ENCODE results near the gene MT1X. TPM values are rescaled to one million over a fixed set of nuclear protein-coding genes. Genes with fewer than 3 reads are reported as not detected.
"Not testable (repeated sequence)": the region's sequence is repeated elsewhere in the genome, so short reads cannot be mapped to it uniquely, and the experiment has no call there.

MT1X gene
- total and polyA plus RNA-seq, 2 experiments from 2014 or later, result 113 to 126 TPM

DNA sequence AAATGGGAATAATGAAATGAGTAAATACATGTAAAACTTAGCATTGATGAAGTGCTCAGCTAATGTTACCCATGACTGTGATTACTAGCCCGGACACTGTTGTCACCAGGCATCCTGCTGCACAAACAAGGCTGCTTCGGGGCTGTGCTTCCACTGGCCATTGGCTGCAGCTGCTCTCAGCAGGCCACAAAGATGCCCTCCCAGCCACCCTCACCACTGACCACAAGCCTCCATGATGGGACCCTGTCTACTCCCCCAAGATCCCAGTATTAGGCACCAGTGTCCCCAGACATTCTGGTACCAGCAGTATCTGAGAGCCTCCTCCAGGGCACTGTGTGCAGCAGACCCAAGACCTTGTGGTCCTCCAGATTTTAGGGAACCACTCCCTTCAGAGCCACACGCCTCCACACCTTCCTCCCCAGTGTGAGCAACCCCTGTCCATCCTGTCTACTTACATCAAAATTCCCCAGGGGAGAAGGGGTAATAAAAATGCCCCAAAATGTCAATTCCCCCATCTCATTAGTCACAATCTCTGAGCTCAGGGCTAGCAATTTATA is 28.0 kb downstream of the MT1X start:
- no peaks in the 10 kb centered on the region for H4K20me1 ChIP-seq (ENCODE audit: insufficient read depth)
- no peaks in the 10 kb centered on the region for H3K4me1 ChIP-seq (ENCODE audit: insufficient read depth)
- 91 to 95% methylated on average over 3 of the region's 3 CpGs for WGBS, 2 experiments (ENCODE audit: low coverage in 1 of 2, low lambda C conversion rate in 2 of 2, missing lambda C conversion rate in 2 of 2)
- H2AFZ ChIP-seq, result no peak overlapping the region
- H3K36me3 ChIP-seq (ENCODE audit: low read depth), result no peaks in the 10 kb centered on the region
- H3F3A ChIP-seq (ENCODE audit: insufficient read depth), result no peaks in the 10 kb centered on the region
- no peak overlapping the region for H3K4me2 ChIP-seq (ENCODE audit: unreplicated experiment)
- no peak overlapping the region for H3K27ac ChIP-seq
- in situ Hi-C loops (cut with MboI), result no loop called here
- H3K27me3 ChIP-seq (replicated peaks; ENCODE audit: insufficient read depth), result no peaks in the 10 kb centered on the region
- TF ChIP-seq EZH2phosphoT487 (IDR thresholded peaks at IDR 0.05; ENCODE audit: insufficient read depth, low read depth) (no peak), EZH2 (IDR thresholded peaks at IDR 0.05; ENCODE audit: insufficient read depth, poor library complexity, severe bottlenecking) (no peak)
- no peaks in the 10 kb centered on the region for H3K9me3 ChIP-seq (ENCODE audit: low read depth)
- H3K79me2 ChIP-seq (ENCODE audit: insufficient read depth), result no peaks in the 10 kb centered on the region
- no peak overlapping the region for H3K9ac ChIP-seq
- no peak for DNase-seq
- no peak overlapping the region for H3K4me3 ChIP-seq
- H3K9me2 ChIP-seq (ENCODE audit: insufficient read depth), result no peaks in the 10 kb centered on the region

DNA sequence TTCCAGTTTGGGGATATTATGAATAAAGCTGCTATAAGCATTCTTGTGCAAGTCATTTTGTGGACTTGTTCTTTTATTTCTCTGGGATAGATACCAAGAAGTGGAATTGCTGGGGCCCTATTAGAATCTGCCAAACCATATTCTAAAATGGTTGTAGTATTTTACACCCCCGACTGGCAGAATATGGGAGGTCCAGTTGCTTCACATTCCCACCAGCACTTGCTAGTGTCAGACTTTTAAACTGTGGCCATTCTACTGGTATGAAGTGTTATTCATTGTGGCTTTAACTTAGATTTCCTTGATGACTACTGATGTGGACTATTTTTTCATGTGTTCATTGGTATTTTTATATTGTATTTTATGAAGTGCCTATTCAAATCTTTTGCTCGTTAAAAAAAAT is 29.6 kb downstream of the MT1X start:
- Histone ChIP-seq H3F3A (ENCODE audit: insufficient read depth) (no peaks in the 10 kb centered on the region), H3K9me3 (ENCODE audit: low read depth) (no peaks in the 10 kb centered on the region), H3K4me3 (no peak overlapping the region), H3K79me2 (ENCODE audit: insufficient read depth) (no peaks in the 10 kb centered on the region), H3K4me1 (ENCODE audit: insufficient read depth) (no peaks in the 10 kb centered on the region), H3K9me2 (ENCODE audit: insufficient read depth) (no peaks in the 10 kb centered on the region), H3K36me3 (ENCODE audit: low read depth) (no peaks in the 10 kb centered on the region), H4K20me1 (ENCODE audit: insufficient read depth) (no peaks in the 10 kb centered on the region), H3K9ac (no peak overlapping the region), H3K27me3 (replicated peaks; ENCODE audit: insufficient read depth) (no peaks in the 10 kb centered on the region), H2AFZ (no peak overlapping the region), H3K27ac (no peak overlapping the region), H3K4me2 (ENCODE audit: unreplicated experiment) (no peak overlapping the region)
- DNase-seq, result peak; percentile 31
- WGBS, 2 experiments (ENCODE audit: low coverage in 1 of 2, low lambda C conversion rate in 2 of 2, missing lambda C conversion rate in 2 of 2), result 88 to 92% methylated on average over 2 of the region's 2 CpGs
- in situ Hi-C loops (cut with MboI), result no loop called here
- TF ChIP-seq EZH2phosphoT487 (IDR thresholded peaks at IDR 0.05; ENCODE audit: insufficient read depth, low read depth) (no peak), EZH2 (IDR thresholded peaks at IDR 0.05; ENCODE audit: insufficient read depth, poor library complexity, severe bottlenecking) (no peak)

DNA sequence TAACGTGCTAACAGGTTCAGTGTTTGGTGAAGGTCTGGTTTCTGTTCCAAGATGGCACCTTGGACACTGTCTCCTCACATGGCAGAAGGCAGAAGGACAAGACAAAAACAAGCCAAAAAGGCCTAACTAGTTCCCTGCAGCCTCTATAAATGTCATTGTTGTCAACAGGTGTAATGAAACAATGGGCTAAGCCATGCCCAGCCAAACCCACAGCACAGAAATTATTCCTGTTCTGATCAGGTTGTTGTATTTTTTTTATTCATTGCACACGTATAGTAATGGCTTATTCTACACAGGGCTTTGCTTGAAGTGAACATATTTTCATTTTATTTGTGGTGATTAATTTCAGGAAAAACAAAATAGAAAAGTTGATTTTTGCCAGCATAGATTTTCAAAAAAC is 31.5 kb downstream of the MT1X start:
- H4K20me1 ChIP-seq (ENCODE audit: insufficient read depth), result no peaks in the 10 kb centered on the region
- TF ChIP-seq EZH2phosphoT487 (IDR thresholded peaks at IDR 0.05; ENCODE audit: insufficient read depth, low read depth) (no peak), EZH2 (IDR thresholded peaks at IDR 0.05; ENCODE audit: insufficient read depth, poor library complexity, severe bottlenecking) (no peak)
- no peaks in the 10 kb centered on the region for H3K36me3 ChIP-seq (ENCODE audit: low read depth)
- H3K4me2 ChIP-seq (ENCODE audit: unreplicated experiment), result no peak overlapping the region
- 77 to 85% methylated on average over 2 of the region's 2 CpGs for WGBS, 2 experiments (ENCODE audit: low coverage in 1 of 2, low lambda C conversion rate in 2 of 2, missing lambda C conversion rate in 2 of 2)
- no peak for DNase-seq
- no peak overlapping the region for H3K9ac ChIP-seq
- H3K9me2 ChIP-seq (ENCODE audit: insufficient read depth), result no peaks in the 10 kb centered on the region
- in situ Hi-C loops (cut with MboI), result no loop called here
- H3K27me3 ChIP-seq (replicated peaks; ENCODE audit: insufficient read depth), result no peaks in the 10 kb centered on the region
- no peak overlapping the region for H3K27ac ChIP-seq
- H3K4me3 ChIP-seq, result no peak overlapping the region
- H3K79me2 ChIP-seq (ENCODE audit: insufficient read depth), result no peaks in the 10 kb centered on the region
- H2AFZ ChIP-seq, result no peak overlapping the region
- no peaks in the 10 kb centered on the region for H3K9me3 ChIP-seq (ENCODE audit: low read depth)
- no peaks in the 10 kb centered on the region for H3K4me1 ChIP-seq (ENCODE audit: insufficient read depth)
- no peaks in the 10 kb centered on the region for H3F3A ChIP-seq (ENCODE audit: insufficient read depth)

DNA sequence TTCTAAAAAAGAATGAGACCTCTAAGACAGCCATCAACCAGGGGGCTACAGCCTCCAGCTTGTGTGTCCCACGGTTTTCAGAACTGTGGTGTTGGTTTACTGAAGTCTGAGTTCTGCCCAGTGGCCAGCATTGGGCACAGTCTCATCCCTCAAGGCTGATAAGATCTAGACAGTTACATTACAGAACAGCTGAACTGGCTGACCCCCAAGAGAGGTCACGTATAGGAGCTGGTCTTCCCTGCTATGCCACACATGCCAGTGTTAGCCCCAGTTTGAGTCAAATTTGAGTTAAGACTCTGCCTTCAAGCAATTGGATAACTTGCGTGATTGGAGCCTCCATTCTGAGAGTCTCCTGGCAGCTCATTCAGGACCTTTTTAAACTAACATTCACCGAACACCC is 32.9 kb downstream of the MT1X start:
- in situ Hi-C loops (cut with MboI), result no loop called here
- TF ChIP-seq EZH2 (IDR thresholded peaks at IDR 0.05; ENCODE audit: insufficient read depth, poor library complexity, severe bottlenecking) (no peak), EZH2phosphoT487 (IDR thresholded peaks at IDR 0.05; ENCODE audit: insufficient read depth, low read depth) (no peak)
- H3K27me3 ChIP-seq (replicated peaks; ENCODE audit: insufficient read depth), result no peaks in the 10 kb centered on the region; the same call in 1 of the 2 replicates
- H3K36me3 ChIP-seq (ENCODE audit: low read depth), result no peaks in the 10 kb centered on the region
- no peak overlapping the region for H3K9ac ChIP-seq
- H3K4me1 ChIP-seq (ENCODE audit: insufficient read depth), result no peaks in the 10 kb centered on the region
- no peak for DNase-seq
- H4K20me1 ChIP-seq (ENCODE audit: insufficient read depth), result no peaks in the 10 kb centered on the region
- H3K79me2 ChIP-seq (ENCODE audit: insufficient read depth), result no peaks in the 10 kb centered on the region
- no peaks in the 10 kb centered on the region for H3K9me2 ChIP-seq (ENCODE audit: insufficient read depth)
- no peak overlapping the region for H3K4me2 ChIP-seq (ENCODE audit: unreplicated experiment)
- H3K4me3 ChIP-seq, result no peak overlapping the region
- 77 to 81% methylated on average over 4 of the region's 4 CpGs for WGBS, 2 experiments (ENCODE audit: low coverage in 1 of 2, low lambda C conversion rate in 2 of 2, missing lambda C conversion rate in 2 of 2)
- H3F3A ChIP-seq (ENCODE audit: insufficient read depth), result no peaks in the 10 kb centered on the region
- no peak overlapping the region for H3K27ac ChIP-seq
- H2AFZ ChIP-seq, result no peak overlapping the region
- no peaks in the 10 kb centered on the region for H3K9me3 ChIP-seq (ENCODE audit: low read depth)

DNA sequence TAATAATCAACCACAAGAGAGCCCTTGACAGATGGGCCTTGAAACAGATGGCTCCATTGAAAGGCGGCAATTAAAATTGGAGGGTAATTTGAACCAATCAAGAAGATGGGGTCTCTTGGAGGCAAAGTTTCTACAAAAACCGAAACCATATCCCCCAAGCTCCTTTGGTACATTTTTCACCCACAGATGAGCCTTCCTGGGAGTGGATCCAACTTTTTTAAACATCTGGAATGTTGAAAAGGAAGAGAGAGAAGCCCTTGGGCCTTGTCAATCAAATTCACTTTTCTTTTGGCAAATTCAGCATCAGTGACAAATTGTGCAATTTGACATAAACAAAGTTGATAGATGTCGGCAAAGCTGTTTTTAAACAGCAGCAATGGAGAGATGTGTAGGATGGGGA is 34.5 kb downstream of the MT1X start:
- H3K9ac ChIP-seq, result no peak overlapping the region
- H3K4me1 ChIP-seq (ENCODE audit: insufficient read depth), result no peaks in the 10 kb centered on the region
- no peaks in the 10 kb centered on the region for H3K36me3 ChIP-seq (ENCODE audit: low read depth)
- no peaks in the 10 kb centered on the region for H3K79me2 ChIP-seq (ENCODE audit: insufficient read depth)
- no peak overlapping the region for H3K4me3 ChIP-seq
- H3F3A ChIP-seq (ENCODE audit: insufficient read depth), result no peaks in the 10 kb centered on the region
- no peaks in the 10 kb centered on the region for H3K9me2 ChIP-seq (ENCODE audit: insufficient read depth)
- no peak for TF ChIP-seq EZH2phosphoT487 (IDR thresholded peaks at IDR 0.05; ENCODE audit: insufficient read depth, low read depth)
- TF ChIP-seq EZH2 (IDR thresholded peaks at IDR 0.05; ENCODE audit: insufficient read depth, poor library complexity, severe bottlenecking), result no peak
- no peak for DNase-seq
- no peak overlapping the region for H3K27ac ChIP-seq
- WGBS, 2 experiments (ENCODE audit: low coverage in 1 of 2, low lambda C conversion rate in 2 of 2, missing lambda C conversion rate in 2 of 2), result 50 to 52% methylated on average over 3 of the region's 3 CpGs
- in situ Hi-C loops (cut with MboI), result no loop called here
- H4K20me1 ChIP-seq (ENCODE audit: insufficient read depth), result no peaks in the 10 kb centered on the region
- H3K27me3 ChIP-seq (replicated peaks; ENCODE audit: insufficient read depth), result no peaks in the 10 kb centered on the region; the same call in 1 of the 2 replicates
- H3K4me2 ChIP-seq (ENCODE audit: unreplicated experiment), result no peak overlapping the region
- no peak overlapping the region for H2AFZ ChIP-seq
- no peaks in the 10 kb centered on the region for H3K9me3 ChIP-seq (ENCODE audit: low read depth)

DNA sequence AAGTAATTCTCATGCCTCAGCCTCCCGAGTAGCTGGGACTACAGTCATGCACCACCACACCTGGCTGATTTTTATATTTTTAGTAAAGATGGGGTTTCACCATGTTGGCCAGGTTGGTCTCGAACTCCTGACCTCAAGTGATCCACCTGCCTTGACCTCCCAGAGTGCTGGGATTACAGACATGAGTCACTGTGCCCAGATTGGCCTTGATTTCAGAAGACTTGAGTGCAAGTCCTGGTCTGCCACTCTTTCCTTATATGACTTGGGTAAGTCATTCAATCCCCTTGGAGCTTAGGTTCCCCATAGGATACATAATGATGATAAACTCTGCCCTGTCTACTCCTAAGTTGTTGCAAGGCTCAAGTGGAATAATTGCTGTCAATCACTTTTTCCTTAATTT is 35.3 kb downstream of the MT1X start:
- WGBS, 2 experiments (ENCODE audit: low coverage in 1 of 2, low lambda C conversion rate in 2 of 2, missing lambda C conversion rate in 2 of 2), result 89 to 91% methylated on average over 2 of the region's 2 CpGs
- H3K4me2 ChIP-seq (ENCODE audit: unreplicated experiment); in situ Hi-C loops (cut with MboI): not testable (repeated sequence)

More for the DNA sequence above, 35.3 kb downstream of the MT1X start:
- not testable (repeated sequence) for H3K36me3 ChIP-seq (ENCODE audit: low read depth); H3K4me1 ChIP-seq (ENCODE audit: insufficient read depth); H3K27ac ChIP-seq; H2AFZ ChIP-seq; H3K79me2 ChIP-seq (ENCODE audit: insufficient read depth); DNase-seq; H3F3A ChIP-seq (ENCODE audit: insufficient read depth); H3K9me3 ChIP-seq (ENCODE audit: low read depth); H3K9ac ChIP-seq; H3K4me3 ChIP-seq; H4K20me1 ChIP-seq (ENCODE audit: insufficient read depth); H3K9me2 ChIP-seq (ENCODE audit: insufficient read depth); H3K27me3 ChIP-seq (replicated peaks; ENCODE audit: insufficient read depth)

Measured in GM23248 (cell line).